GM20431 (cell line): ENCODE data around the gene ANKMY1.
"Not testable (repeated sequence)": the region's sequence is repeated elsewhere in the genome, so short reads cannot be mapped to it uniquely, and the experiment has no call there.

Source experiments
- in situ Hi-C: fragments of 300-500 bp; cut with MseI, MboI; formaldehyde crosslinking; loops from one replicate; pipeline ENCODE4 v1.15.0; 2020; ENCODE audit warnings: low sequenced_read_pairs; ENCODE audit not compliant: unreplicated experiment

The ANKMY1 gene

GRCh38 chr2:240494942-240495341, 62.8 kb downstream of the ANKMY1 start:
- in situ Hi-C loops: not testable (repeated sequence)

GRCh38 chr2:240494194-240494793, 63.5 kb downstream of the ANKMY1 start:
- in situ Hi-C loops: no loop called here

- in situ Hi-C loops: no loop called here
Observed at GRCh38 chr2:240491483-240491882, 66.3 kb downstream of the ANKMY1 start.

- in situ Hi-C loops: no loop called here
Observed at GRCh38 chr2:240482141-240482540, 75.6 kb downstream of the ANKMY1 start.

GRCh38 chr2:240481720-240482119, 76.1 kb downstream of the ANKMY1 start:
- in situ Hi-C loops: no loop called here

- in situ Hi-C loops: no loop called here
Observed at GRCh38 chr2:240480834-240481623, 76.8 kb downstream of the ANKMY1 start.

GRCh38 chr2:240479111-240479501, 78.7 kb downstream of the ANKMY1 start:
- in situ Hi-C loops: no loop called here

GRCh38 chr2:240478346-240479110, 79.3 kb downstream of the ANKMY1 start:
- in situ Hi-C loops: no loop called here

- in situ Hi-C loops: no loop called here
Observed at GRCh38 chr2:240477916-240478315, 79.9 kb downstream of the ANKMY1 start.

GRCh38 chr2:240473211-240473610, 84.6 kb downstream of the ANKMY1 start:
- in situ Hi-C loops: no loop called here

- in situ Hi-C loops: no loop called here
Observed at GRCh38 chr2:240472078-240472790, 85.6 kb downstream of the ANKMY1 start.

GRCh38 chr2:240469740-240470139, 88.0 kb downstream of the ANKMY1 start:
- in situ Hi-C loops: no loop called here

- in situ Hi-C loops: no loop called here
Observed at GRCh38 chr2:240469239-240469636, 88.5 kb downstream of the ANKMY1 start.

GRCh38 chr2:240468303-240469238, 89.2 kb downstream of the ANKMY1 start:
- in situ Hi-C loops: no loop called here

- in situ Hi-C loops: no loop called here
Observed at GRCh38 chr2:240467659-240468302, 90.0 kb downstream of the ANKMY1 start.

- in situ Hi-C loops: no loop called here
Observed at GRCh38 chr2:240467149-240467642, 90.6 kb downstream of the ANKMY1 start.

GRCh38 chr2:240466579-240467148, 91.1 kb downstream of the ANKMY1 start:
- in situ Hi-C loops: no loop called here
